SU-DHL-6 (cell line): ENCODE results near the gene GAPDH.

ENCODE experiments used
- CTCF ChIP-seq: fragments of 200-600 bp; sonication (generic); IDR thresholded peaks from one replicate; pipeline ENCODE4 v1.5.1; 2017; ENCODE audit warnings: antibody characterized with exemption, mild to moderate bottlenecking, low read length, moderate library complexity; ENCODE audit not compliant: insufficient read depth, poor library complexity, severe bottlenecking
- EZH2phosphoT487 ChIP-seq: fragments of 200-600 bp; sonication (generic), shearing (Covaris generic); conservative IDR thresholded peaks from 2 replicates; pipeline ENCODE4 v1.6.1; 2018; ENCODE audit warnings: mild to moderate bottlenecking, antibody characterized with exemption, low read length, moderate library complexity, mixed read lengths

- TF ChIP-seq CTCF (no peak), EZH2phosphoT487 (no peak)
Measured at GRCh38 chr12:6569786-6570185, 35.5 kb downstream of the GAPDH start.
